Fibroblast of gingiva (primary cell): ENCODE results near the gene NUP210.

Experiments used
- DNase-seq: peaks from one replicate; pipeline ENCODE4 v3.0.0-alpha.2; 2011; ENCODE audit warnings: low read depth

The NUP210 gene

GRCh38 chr3:13288732-13289718 is 131.1 kb downstream of the NUP210 start:
- no peak for DNase-seq

- DNase-seq: no peak
Observed at GRCh38 chr3:13287833-13288232, 132.3 kb downstream of the NUP210 start.

GRCh38 chr3:13286873-13287272 is 133.2 kb downstream of the NUP210 start:
- DNase-seq: no peak

- no peak for DNase-seq
Observed at GRCh38 chr3:13285007-13285567, 135.0 kb downstream of the NUP210 start.

GRCh38 chr3:13283877-13284264 is 136.3 kb downstream of the NUP210 start:
- no peak for DNase-seq

GRCh38 chr3:13282986-13283876 is 136.9 kb downstream of the NUP210 start:
- no peak for DNase-seq

GRCh38 chr3:13282358-13282985 is 137.7 kb downstream of the NUP210 start:
- no peak for DNase-seq

- DNase-seq: no peak
Observed at GRCh38 chr3:13281507-13282357, 138.4 kb downstream of the NUP210 start.

GRCh38 chr3:13280811-13281506 is 139.2 kb downstream of the NUP210 start:
- DNase-seq: no peak

- DNase-seq: no peak
Observed at GRCh38 chr3:13280122-13280790, 139.9 kb downstream of the NUP210 start.

- DNase-seq: no peak
Observed at GRCh38 chr3:13279532-13279910, 140.6 kb downstream of the NUP210 start.

- no peak for DNase-seq
Observed at GRCh38 chr3:13278783-13279531, 141.2 kb downstream of the NUP210 start.

GRCh38 chr3:13277860-13278531 is 142.1 kb downstream of the NUP210 start:
- no peak for DNase-seq

- no peak for DNase-seq
Observed at GRCh38 chr3:13277196-13277813, 142.8 kb downstream of the NUP210 start.

- DNase-seq: no peak
Observed at GRCh38 chr3:13276438-13277195, 143.5 kb downstream of the NUP210 start.

- no peak for DNase-seq
Observed at GRCh38 chr3:13275376-13276005, 144.6 kb downstream of the NUP210 start.
